ENCODE results near the gene PDE6C.

DNA sequence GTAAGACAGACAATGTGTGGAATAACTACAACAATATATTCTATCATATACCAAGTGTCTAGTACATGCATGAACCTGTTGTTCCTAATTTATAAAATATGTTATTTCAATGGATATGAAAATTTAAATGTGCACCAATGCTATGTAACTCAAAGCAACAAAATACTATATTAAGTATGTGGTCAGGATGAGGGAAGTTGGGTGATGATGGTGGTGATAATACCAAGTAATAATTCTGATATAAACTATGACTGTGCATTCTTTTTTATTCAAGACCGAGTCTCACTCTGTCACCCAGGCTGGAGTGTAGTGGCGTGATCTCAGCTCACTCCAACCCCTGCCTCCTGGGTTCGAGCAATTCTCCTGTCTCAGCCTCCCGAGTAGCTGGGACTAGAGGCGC, 92.1 kb downstream of the PDE6C start:
- TF ChIP-seq, protein P1, sequence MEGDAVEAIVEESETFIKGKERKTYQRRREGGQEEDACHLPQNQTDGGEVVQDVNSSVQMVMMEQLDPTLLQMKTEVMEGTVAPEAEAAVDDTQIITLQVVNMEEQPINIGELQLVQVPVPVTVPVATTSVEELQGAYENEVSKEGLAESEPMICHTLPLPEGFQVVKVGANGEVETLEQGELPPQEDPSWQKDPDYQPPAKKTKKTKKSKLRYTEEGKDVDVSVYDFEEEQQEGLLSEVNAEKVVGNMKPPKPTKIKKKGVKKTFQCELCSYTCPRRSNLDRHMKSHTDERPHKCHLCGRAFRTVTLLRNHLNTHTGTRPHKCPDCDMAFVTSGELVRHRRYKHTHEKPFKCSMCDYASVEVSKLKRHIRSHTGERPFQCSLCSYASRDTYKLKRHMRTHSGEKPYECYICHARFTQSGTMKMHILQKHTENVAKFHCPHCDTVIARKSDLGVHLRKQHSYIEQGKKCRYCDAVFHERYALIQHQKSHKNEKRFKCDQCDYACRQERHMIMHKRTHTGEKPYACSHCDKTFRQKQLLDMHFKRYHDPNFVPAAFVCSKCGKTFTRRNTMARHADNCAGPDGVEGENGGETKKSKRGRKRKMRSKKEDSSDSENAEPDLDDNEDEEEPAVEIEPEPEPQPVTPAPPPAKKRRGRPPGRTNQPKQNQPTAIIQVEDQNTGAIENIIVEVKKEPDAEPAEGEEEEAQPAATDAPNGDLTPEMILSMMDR (IDR thresholded peaks at IDR 0.05; ENCODE audit: low read depth, low read length), result no peak
- TF ChIP-seq EZH2phosphoT487 (IDR thresholded peaks at IDR 0.05; ENCODE audit: low read depth), result no peak

Measured in OCI-LY3 (cell line).